Measurements from ENCODE around the gene UBL7.

GRCh38 chr15:74414081-74414580 lies 46.8 kb downstream of the UBL7 start:
- no peak for TF ChIP-seq POLR2A (IDR thresholded peaks at IDR 0.05)
- TF ChIP-seq CTCF (IDR thresholded peaks at IDR 0.05): no peak
